GM18861 (cell line): ENCODE results near the gene MANBA.
"Not testable (repeated sequence)": the region's sequence is repeated elsewhere in the genome, so short reads cannot be mapped to it uniquely, and the experiment has no call there.

Source experiments
- ATAC-seq: cut with Tn5 transposase; IDR thresholded peaks from one replicate; pipeline ENCODE4 v1.9.1; 2021; ENCODE audit not compliant: unreplicated experiment

The MANBA gene

GRCh38 chr4:102625232-102625930 lies 135.4 kb downstream of the MANBA start:
- ATAC-seq, result peak; percentile 91

- ATAC-seq, result no peak
Observed at GRCh38 chr4:102624505-102624904, 136.3 kb downstream of the MANBA start.

- no peak for ATAC-seq
Observed at GRCh38 chr4:102623622-102624021, 137.1 kb downstream of the MANBA start.

GRCh38 chr4:102620697-102621497 lies 139.9 kb downstream of the MANBA start:
- ATAC-seq, result peak; percentile 55

GRCh38 chr4:102619776-102620631 lies 140.8 kb downstream of the MANBA start:
- ATAC-seq, result not testable (repeated sequence)

GRCh38 chr4:102619021-102619420 lies 141.7 kb downstream of the MANBA start:
- not testable (repeated sequence) for ATAC-seq

GRCh38 chr4:102616636-102617035 lies 144.1 kb downstream of the MANBA start:
- ATAC-seq, result no peak

- ATAC-seq, result no peak
Observed at GRCh38 chr4:102614801-102615200, 146.0 kb downstream of the MANBA start.

GRCh38 chr4:102612824-102613366 lies 147.9 kb downstream of the MANBA start:
- no peak for ATAC-seq

GRCh38 chr4:102612210-102612609 lies 148.6 kb downstream of the MANBA start:
- ATAC-seq, result no peak

- no peak for ATAC-seq
Observed at GRCh38 chr4:102610476-102610875, 150.3 kb downstream of the MANBA start.

- ATAC-seq, result no peak
Observed at GRCh38 chr4:102610007-102610406, 150.8 kb downstream of the MANBA start.

- no peak for ATAC-seq
Observed at GRCh38 chr4:102608190-102608589, 152.6 kb downstream of the MANBA start.

GRCh38 chr4:102606846-102607450 lies 153.8 kb downstream of the MANBA start:
- ATAC-seq, result no peak

GRCh38 chr4:102606261-102606660 lies 154.5 kb downstream of the MANBA start:
- ATAC-seq, result no peak

GRCh38 chr4:102604222-102604940 lies 156.4 kb downstream of the MANBA start:
- no peak for ATAC-seq

- no peak for ATAC-seq
Observed at GRCh38 chr4:102601586-102602227, 159.1 kb downstream of the MANBA start.

- no peak for ATAC-seq
Observed at GRCh38 chr4:102600689-102601088, 160.1 kb downstream of the MANBA start.

- ATAC-seq, result no peak
Observed at GRCh38 chr4:102599886-102600285, 160.9 kb downstream of the MANBA start.

GRCh38 chr4:102599455-102599854 lies 161.3 kb downstream of the MANBA start:
- no peak for ATAC-seq
